HepG2 (cell line): ENCODE measurements around the gene ENGASE. TPM values are rescaled to one million over a fixed set of nuclear protein-coding genes. Genes with fewer than 3 reads are reported as not detected.
A peak's percentile ranks its signal among the peaks of the same experiment; 100 is the strongest.

Experiments
- ATAC-seq: fragments of 200-7000 bp; cut with Tn5 transposase; 3 replicates; pipeline ENCODE4 v1.9.1; 2020; ENCODE audit warnings: mild to moderate bottlenecking, moderate library complexity
- BruUV-seq: library from RNA; stranded (reverse); fragments of 400-500 nt; replicated peaks from 2 replicates; lab custom pipeline; 2021; lab: Mats Ljungman, UMichigan
- CTCF ChIA-PET: fragments of 300-600 bp; formaldehyde crosslinking; extraction: SDS; loops from one replicate; lab custom pipeline; 2021; ENCODE audit warnings: low total read pairs, inconsistent platforms, low intra/inter-chr PET ratio; lab: Yijun Ruan, JAX
- POLR2A ChIA-PET: fragments of 350-600 bp; sonication (Branson Sonifier 250); formaldehyde crosslinking; loops from one replicate; lab custom pipeline; 2020; ENCODE audit warnings: antibody characterized with exemption, inconsistent platforms; lab: Yijun Ruan, JAX
- DNase-seq: peaks from one replicate; pipeline ENCODE4 v3.0.0-alpha.2; 2015; ENCODE audit warnings: low spot score
- FAIRE-seq: peaks from 3 replicates; lab custom pipeline; 2011; peaks lifted over from hg19 to GRCh38; lab: Jason Lieb, UNC
- H2AFZ ChIP-seq: one replicate; pipeline ENCODE4 v1.6.1; 2011; ENCODE audit warnings: low read length, inconsistent platforms
- H3K27ac ChIP-seq: fragments of 300-600 bp; 3 replicates; pipeline ENCODE4 v1.8.0; 2011; ENCODE audit warnings: mixed run types, mild to moderate bottlenecking, mixed read lengths, low read length, inconsistent platforms; ENCODE audit not compliant: insufficient read depth; ENCODE audit errors: extremely low read length
- H3K27me3 ChIP-seq, 2 experiments: fragments of 200-600 bp in 1 of 2; 2 replicates in 1 of 2; 3 replicates in 1 of 2; pipeline versions ENCODE4 v1.6.0 to v1.8.0; 2011; ENCODE audit warnings: low read length in 2 of 2, mild to moderate bottlenecking in 2 of 2, moderate library complexity in 2 of 2, inconsistent platforms in 1 of 2; ENCODE audit not compliant: insufficient read depth in 2 of 2, control insufficient read depth in 1 of 2
- H3K36me3 ChIP-seq, 2 experiments: fragments of 200-600 bp in 1 of 2; replicated peaks in 1 of 2; 2 replicates in 1 of 2; 3 replicates in 1 of 2; pipeline versions ENCODE4 v1.5.1 to v1.8.0; 2011; ENCODE audit warnings: low read length in 2 of 2, inconsistent platforms in 1 of 2; ENCODE audit not compliant: insufficient read depth in 2 of 2, control insufficient read depth in 1 of 2
- H3K4me1 ChIP-seq: 2 replicates; pipeline ENCODE4 v1.5.1; 2012; ENCODE audit warnings: low read length, inconsistent platforms; ENCODE audit not compliant: insufficient read depth
- H3K4me2 ChIP-seq: 2 replicates; pipeline ENCODE4 v1.6.0; 2011; ENCODE audit warnings: low read depth, low read length, inconsistent platforms
- H3K4me3 ChIP-seq, 3 experiments: fragments of 200-600 bp in 1 of 3; sonication (generic), shearing (Covaris generic) in 1 of 3; replicated peaks in 1 of 3; 2 replicates each; pipeline ENCODE4 v1.5.1; 2011 to 2016; ENCODE audit warnings: low read length in 3 of 3, inconsistent platforms in 2 of 3, low read depth in 2 of 3, mild to moderate bottlenecking in 2 of 3, control low read depth in 1 of 3, mixed read lengths in 1 of 3; ENCODE audit not compliant: insufficient read depth in 1 of 3
- H3K79me2 ChIP-seq: one replicate; pipeline ENCODE4 v1.6.1; 2011; ENCODE audit warnings: low read length, inconsistent platforms; ENCODE audit not compliant: insufficient read depth
- H3K9ac ChIP-seq: 2 replicates; pipeline ENCODE4 v1.6.0; 2011; ENCODE audit warnings: mild to moderate bottlenecking, low read depth, low read length, inconsistent platforms; ENCODE audit not compliant: insufficient read depth
- H3K9me3 ChIP-seq: 2 replicates; pipeline ENCODE4 v1.5.1; 2012; ENCODE audit warnings: mild to moderate bottlenecking, low read length
- H4K20me1 ChIP-seq: 2 replicates; pipeline ENCODE4 v1.6.0; 2011; ENCODE audit warnings: inconsistent platforms, mild to moderate bottlenecking, low read length, moderate library complexity; ENCODE audit not compliant: insufficient read depth
- MAFK ChIP-seq, 2 experiments: IDR thresholded peaks in 1 of 2; conservative IDR thresholded peaks in 1 of 2; 2 replicates each; pipeline ENCODE4 v1.6.1; 2011; ENCODE audit warnings: improper control_type of control experiment in 2 of 2, low read length in 2 of 2
- MAZ ChIP-seq, 2 experiments: sonication (generic) in 1 of 2; formaldehyde crosslinking in 1 of 2; IDR thresholded peaks; 2 replicates each; pipeline versions ENCODE4 v1.5.0 to v1.6.1; 2012 to 2020; ENCODE audit warnings: low read depth in 2 of 2, mild to moderate bottlenecking in 2 of 2, borderline replicate concordance in 1 of 2, improper control_type of control experiment in 1 of 2, low read length in 1 of 2, missing genetic modification reagents in 1 of 2, moderate library complexity in 1 of 2
- NFKBIZ ChIP-seq: IDR thresholded peaks from 2 replicates; pipeline ENCODE4 v1.6.1; 2018; ENCODE audit warnings: missing genetic modification reagents, missing compliant biosample characterization
- NR2F6 ChIP-seq, 2 experiments: IDR thresholded peaks; 2 replicates each; pipeline ENCODE4 v1.6.1; 2016; ENCODE audit warnings: antibody characterized with exemption in 1 of 2, mild to moderate bottlenecking in 1 of 2
- ZNF766 ChIP-seq: sonication (generic); formaldehyde crosslinking; IDR thresholded peaks from 2 replicates; pipeline ENCODE4 v1.5.0; 2020; ENCODE audit warnings: missing genetic modification reagents, borderline replicate concordance
- WGBS: methylation state at CpG from one replicate; pipeline ENCODE4 v1.1.6; 2017; ENCODE audit warnings: low lambda C conversion rate; 5-methylcytosine and 5-hydroxymethylcytosine counted together
- in situ Hi-C: cut with HindIII; loops from 2 replicates; pipeline ENCODE4 v1.10.0; 2017; ENCODE audit warnings: low pct_unique_long_range_greater_than_20kb; ENCODE audit not compliant: extremely low pct_ligation_motif_present
- intact Hi-C: fragments of 100-400 bp; cut with micrococcal nuclease; formaldehyde crosslinking; loops from one replicate; pipeline ENCODE4 v1.10.0; 2022; ENCODE audit not compliant: unreplicated experiment
- polyA plus RNA-seq, 8 experiments: library from polyadenylated mRNA; depleted of rRNA in 3 of 8; stranded (reverse) in 7 of 8; unstranded in 1 of 8; fragments of >200 nt; fragmentation: Illumina TruSeq in 4 of 8; extraction: Trizol in 4 of 8; gene quantifications; 2 replicates each; pipeline versions ENCODE4 v1.2.1 to v1.2.3, GENCODE V29; 2011 to 2016; ENCODE audit warnings: low read depth in 4 of 8, missing spikeins in 1 of 8, mixed read lengths in 1 of 8; ENCODE audit not compliant: insufficient read depth in 1 of 8
- total RNA-seq, 5 experiments: library from RNA; depleted of rRNA; stranded (reverse); fragments of >200 nt; fragmentation: Illumina TruSeq; extraction: Trizol; gene quantifications; 2 replicates each; pipeline ENCODE4 v1.2.3, GENCODE V29; 2016; ENCODE audit warnings: low read depth in 1 of 5
- TF ChIP-seq, protein P1 (sequence below): IDR thresholded peaks from 2 replicates; pipeline ENCODE4 v1.6.1; 2016; ENCODE audit warnings: missing compliant biosample characterization, missing genetic modification reagents, borderline replicate concordance
- TF ChIP-seq, protein P2 (sequence below): sonication (generic); formaldehyde crosslinking; IDR thresholded peaks from 2 replicates; pipeline ENCODE4 v1.8.1; 2022; ENCODE audit warnings: low read depth, mild to moderate bottlenecking, missing genetic modification reagents

Gene ENGASE
- total and polyA plus RNA-seq, 2 of the 13 experiments (the other 11 are each of a cell fraction or from before 2014, with no cell fraction given): 10.6 to 18.1 TPM

DNA sequence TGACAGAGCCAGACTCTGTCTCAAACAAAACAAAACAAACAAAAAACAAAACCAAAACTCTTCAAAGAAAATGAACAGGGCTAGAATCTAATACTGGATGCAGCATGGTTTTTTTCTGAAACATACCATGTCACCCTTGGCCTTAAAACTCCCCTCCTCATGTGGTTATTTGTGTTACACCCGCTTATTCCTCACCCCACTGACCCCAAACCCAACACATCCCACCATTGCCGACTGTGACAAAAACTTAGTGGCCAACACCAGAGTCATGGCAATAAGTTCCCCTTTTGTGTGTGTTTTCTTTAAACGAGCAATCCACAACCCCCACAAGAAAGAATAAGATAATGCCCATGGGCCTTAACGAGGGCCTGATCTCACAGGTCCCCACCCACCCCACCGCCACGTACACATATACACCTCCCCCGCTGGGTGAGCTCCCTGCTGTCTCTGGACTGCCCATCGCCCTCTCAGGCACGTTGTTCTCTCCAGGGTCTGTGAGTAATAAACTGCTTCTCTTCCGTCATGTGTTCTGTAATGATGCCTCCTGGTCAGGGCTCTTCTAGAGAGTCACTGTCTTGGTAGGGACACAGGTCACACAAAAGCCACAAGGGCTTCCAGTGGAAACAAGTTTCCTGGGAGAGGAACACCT, 16.8 kb upstream of the ENGASE start:
- CTCF ChIA-PET: no interaction called here
- no peak overlapping the region for H2AFZ ChIP-seq
- peaks cover 2 to 18% of the 10 kb centered on the region in 2 experiments; a peak in 1 of 5 replicates for H3K27me3 ChIP-seq
- no peaks in the 10 kb centered on the region for H3K36me3 ChIP-seq
- TF ChIP-seq NFKBIZ (CRISPR knock-in tag) (no peak), MAFK (conservative IDR thresholded peaks at IDR 0.05 in 1 of 2, IDR thresholded peaks at IDR 0.05 in 1 of 2; ENCODE audit: low read length in 2 of 2) (0 out of 4 replicates have a peak, but pooled peaks of 1 of the 2 experiments have one; percentile 11)
- TF ChIP-seq, all 625 proteins: peak for 1
- no peak overlapping the region for H3K27ac ChIP-seq
- WGBS: 41% methylated on average over 10 of the region's 10 CpGs
- in situ Hi-C loops: no loop called here
- H3K9me3 ChIP-seq: peaks cover 16% of the 10 kb centered on the region
- POLR2A ChIA-PET: no interaction called here
- H3K9ac ChIP-seq: no peak overlapping the region
- peaks cover 19% of the 10 kb centered on the region for H3K4me1 ChIP-seq
- no peak for DNase-seq
- intact Hi-C loops: no loop called here
- H3K79me2 ChIP-seq: no peaks in the 10 kb centered on the region
- no TSS peak for BruUV-seq
- ATAC-seq: peak; percentile 43
- no peak for FAIRE-seq
- H3K4me2 ChIP-seq: no peak overlapping the region
- H3K4me3 ChIP-seq: no peak overlapping the region
- H4K20me1 ChIP-seq: no peaks in the 10 kb centered on the region

DNA sequence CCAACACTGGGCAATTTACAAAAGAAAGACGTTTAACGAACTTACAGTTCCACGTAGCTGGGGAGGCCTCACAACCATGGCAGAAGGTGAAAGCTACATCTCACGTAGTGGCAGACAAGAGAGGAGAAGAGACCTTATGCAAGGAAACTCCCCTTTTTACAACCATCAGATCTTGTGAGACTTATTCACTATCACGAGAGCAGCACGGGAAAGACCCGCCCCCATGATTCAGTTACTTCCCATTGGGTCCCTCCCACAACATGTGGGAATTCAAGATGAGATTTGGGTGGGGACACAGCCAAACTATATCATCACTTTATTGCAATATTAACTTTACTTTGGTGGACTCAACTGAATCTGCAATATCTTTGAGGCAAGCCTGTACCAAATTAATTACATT, 11.9 kb upstream of the ENGASE start:
- H3K9ac ChIP-seq: no peak overlapping the region
- intact Hi-C loops: no loop called here
- TF ChIP-seq ZNF766: no peak
- TF ChIP-seq, protein P1, sequence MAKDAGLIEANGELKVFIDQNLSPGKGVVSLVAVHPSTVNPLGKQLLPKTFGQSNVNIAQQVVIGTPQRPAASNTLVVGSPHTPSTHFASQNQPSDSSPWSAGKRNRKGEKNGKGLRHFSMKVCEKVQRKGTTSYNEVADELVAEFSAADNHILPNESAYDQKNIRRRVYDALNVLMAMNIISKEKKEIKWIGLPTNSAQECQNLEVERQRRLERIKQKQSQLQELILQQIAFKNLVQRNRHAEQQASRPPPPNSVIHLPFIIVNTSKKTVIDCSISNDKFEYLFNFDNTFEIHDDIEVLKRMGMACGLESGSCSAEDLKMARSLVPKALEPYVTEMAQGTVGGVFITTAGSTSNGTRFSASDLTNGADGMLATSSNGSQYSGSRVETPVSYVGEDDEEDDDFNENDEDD (CRISPR knock-in tag): no peak
- TF ChIP-seq, protein P2, sequence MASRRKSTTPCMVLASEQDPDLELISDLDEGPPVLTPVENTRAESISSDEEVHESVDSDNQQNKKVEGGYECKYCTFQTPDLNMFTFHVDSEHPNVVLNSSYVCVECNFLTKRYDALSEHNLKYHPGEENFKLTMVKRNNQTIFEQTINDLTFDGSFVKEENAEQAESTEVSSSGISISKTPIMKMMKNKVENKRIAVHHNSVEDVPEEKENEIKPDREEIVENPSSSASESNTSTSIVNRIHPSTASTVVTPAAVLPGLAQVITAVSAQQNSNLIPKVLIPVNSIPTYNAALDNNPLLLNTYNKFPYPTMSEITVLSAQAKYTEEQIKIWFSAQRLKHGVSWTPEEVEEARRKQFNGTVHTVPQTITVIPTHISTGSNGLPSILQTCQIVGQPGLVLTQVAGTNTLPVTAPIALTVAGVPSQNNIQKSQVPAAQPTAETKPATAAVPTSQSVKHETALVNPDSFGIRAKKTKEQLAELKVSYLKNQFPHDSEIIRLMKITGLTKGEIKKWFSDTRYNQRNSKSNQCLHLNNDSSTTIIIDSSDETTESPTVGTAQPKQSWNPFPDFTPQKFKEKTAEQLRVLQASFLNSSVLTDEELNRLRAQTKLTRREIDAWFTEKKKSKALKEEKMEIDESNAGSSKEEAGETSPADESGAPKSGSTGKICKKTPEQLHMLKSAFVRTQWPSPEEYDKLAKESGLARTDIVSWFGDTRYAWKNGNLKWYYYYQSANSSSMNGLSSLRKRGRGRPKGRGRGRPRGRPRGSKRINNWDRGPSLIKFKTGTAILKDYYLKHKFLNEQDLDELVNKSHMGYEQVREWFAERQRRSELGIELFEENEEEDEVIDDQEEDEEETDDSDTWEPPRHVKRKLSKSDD: no peak
- TF ChIP-seq MAZ (IDR thresholded peaks at IDR 0.05; ENCODE audit: borderline replicate concordance, low read depth, low read length): no peak
- no peak for TF ChIP-seq MAZ (CRISPR knock-in tag; IDR thresholded peaks at IDR 0.05; ENCODE audit: low read depth)
- TF ChIP-seq NR2F6 (IDR thresholded peaks at IDR 0.05): no peak
- no peak for TF ChIP-seq NR2F6 (CRISPR knock-in tag; IDR thresholded peaks at IDR 0.05)

More for the DNA sequence above, 11.9 kb upstream of the ENGASE start:
- Histone ChIP-seq H3K27me3 (peaks cover 2 to 24% of the 10 kb centered on the region in 2 experiments; a peak in 2 of 5 replicates), H3K27ac (no peak overlapping the region), H3K4me1 (peaks cover 15% of the 10 kb centered on the region), H3K36me3 (no peaks in the 10 kb centered on the region), H3K4me2 (no peak overlapping the region), H3K79me2 (no peaks in the 10 kb centered on the region), H3K9me3 (no peaks in the 10 kb centered on the region), H3K4me3 (no peak overlapping the region), H2AFZ (no peak overlapping the region), H4K20me1 (no peaks in the 10 kb centered on the region)
- ChIA-PET POLR2A (no interaction called here), CTCF (no interaction called here)
- in situ Hi-C loops: no loop called here
- no TSS peak for BruUV-seq
- no peak for DNase-seq
- 25% methylated on average over 7 of the region's 7 CpGs for WGBS
- ATAC-seq: no peak
- FAIRE-seq: no peak
